Stimulated activated naive B cell treated with anti-CD40 and anti-IgM and Interleukin-4, amounts not matched to agents 10 μg/mL and 1 μg/mL and 100 μg/mL, for 72 hours (primary cell): ENCODE results near the gene SNRPA.

ENCODE experiments used
- ATAC-seq, 2 donors: fragments of 150-1000 bp; cut with Tn5 transposase; replicated peaks; 2 replicates each; pipeline ENCODE4 v1.10.0; 2021; ENCODE audit warnings: moderate library complexity in 1 of 2
- DNase-seq: peaks from one replicate; pipeline ENCODE4 v3.0.0; 2021
- H3K27ac Mint-ChIP-seq: one replicate; pipeline ENCODE4 v1.8.0; 2022; ENCODE audit warnings: mild to moderate bottlenecking, mixed read lengths
- H3K27me3 Mint-ChIP-seq, 2 donors: one replicate each; pipeline ENCODE4 v1.8.0; 2022; ENCODE audit warnings: mixed read lengths in 2 of 2
- H3K36me3 Mint-ChIP-seq, 2 donors: one replicate each; pipeline ENCODE4 v1.8.0; 2022; ENCODE audit warnings: mixed read lengths in 2 of 2, mild to moderate bottlenecking in 1 of 2
- H3K4me1 Mint-ChIP-seq, 2 donors: one replicate each; pipeline ENCODE4 v1.8.0; 2022; ENCODE audit warnings: mixed read lengths in 2 of 2, mild to moderate bottlenecking in 1 of 2
- H3K4me3 Mint-ChIP-seq, 2 donors: one replicate each; pipeline ENCODE4 v1.8.0; 2022; ENCODE audit warnings: mild to moderate bottlenecking in 2 of 2, mixed read lengths in 2 of 2, moderate library complexity in 1 of 2
- H3K9me3 Mint-ChIP-seq, 2 donors: one replicate each; pipeline ENCODE4 v1.8.0; 2022; ENCODE audit warnings: mixed read lengths in 2 of 2, mild to moderate bottlenecking in 1 of 2

SNRPA gene

DNA sequence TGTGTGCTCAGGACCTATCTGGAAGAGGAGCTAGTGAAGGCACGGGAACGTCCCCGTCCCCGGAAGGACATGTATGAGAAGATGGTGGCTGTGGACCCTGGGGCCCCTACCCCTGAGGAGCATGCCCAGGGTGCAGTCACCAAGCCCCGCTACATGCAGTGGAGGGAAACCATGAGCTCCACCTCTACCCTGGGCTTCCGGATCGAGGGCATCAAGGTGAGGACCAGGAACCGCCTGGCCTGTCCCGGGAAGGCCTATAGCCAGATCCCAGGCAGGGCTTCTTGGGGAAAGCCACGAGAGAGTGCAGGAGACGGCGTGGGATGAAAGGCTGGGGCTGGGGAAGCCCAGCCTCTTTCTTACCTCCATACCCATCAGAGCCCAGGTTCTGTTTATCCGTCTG lies 17.9 kb upstream of the SNRPA start:
- H3K27ac Mint-ChIP-seq = peak overlapping the region; percentile 33
- no peaks in the 10 kb centered on the region for H3K27me3 Mint-ChIP-seq
- no peaks in the 10 kb centered on the region for H3K9me3 Mint-ChIP-seq
- ATAC-seq (no peak), DNase-seq (no peak)
- H3K4me1 Mint-ChIP-seq = no peaks in the 10 kb centered on the region
- peaks cover 37 to 54% of the 10 kb centered on the region in 2 donors for H3K36me3 Mint-ChIP-seq
- H3K4me3 Mint-ChIP-seq = no peak overlapping the region

DNA sequence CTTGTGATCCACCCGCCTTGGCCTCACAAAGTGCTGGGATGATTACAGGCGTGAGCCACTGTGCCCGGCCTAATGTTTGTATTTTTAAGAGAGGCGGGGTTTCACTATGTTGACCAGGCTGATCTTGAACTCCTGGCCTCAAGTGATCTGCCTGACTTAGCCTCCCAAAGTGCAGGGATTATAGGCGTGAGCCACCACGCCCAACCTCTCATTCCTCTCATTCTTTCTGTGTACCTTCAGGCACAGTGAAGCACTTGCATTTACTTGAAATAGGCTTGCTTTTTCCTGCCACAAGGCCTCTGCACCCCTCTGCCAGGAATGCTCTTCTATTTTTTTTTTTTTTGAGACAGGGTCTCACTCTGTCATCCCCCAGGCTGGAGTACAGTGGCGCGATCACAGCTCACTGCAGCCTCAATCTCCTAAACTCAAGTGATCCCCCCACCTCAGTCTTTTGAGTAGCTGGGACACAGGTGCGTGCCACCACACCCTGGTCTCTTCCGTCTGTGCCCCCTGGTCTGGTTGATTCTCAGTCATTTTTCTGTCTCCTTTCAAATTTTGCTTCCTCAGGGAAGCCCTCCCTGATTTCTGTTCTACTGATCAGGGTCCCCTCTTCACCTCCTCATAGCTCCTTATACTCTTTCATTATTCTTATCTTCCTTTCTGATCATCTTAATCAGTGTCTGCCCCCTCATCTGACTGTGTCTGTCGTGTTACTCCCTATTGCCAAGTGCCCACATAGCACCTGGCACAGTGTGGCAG lies 15.8 kb upstream of the SNRPA start:
- Mint-ChIP-seq H3K9me3 (no peaks in the 10 kb centered on the region), H3K36me3 (peaks cover 48 to 64% of the 10 kb centered on the region in 2 donors), H3K27me3 (no peaks in the 10 kb centered on the region), H3K4me3 (no peak overlapping the region), H3K4me1 (peaks cover 3 to 5% of the 10 kb centered on the region in 2 donors), H3K27ac (no peak overlapping the region)
- DNase-seq = no peak
- no peak for ATAC-seq

- peaks cover 43 to 58% of the 10 kb centered on the region in 2 donors for H3K36me3 Mint-ChIP-seq
Measured at GRCh38 chr19:40736661-40737060, 14.3 kb upstream of the SNRPA start.

DNA sequence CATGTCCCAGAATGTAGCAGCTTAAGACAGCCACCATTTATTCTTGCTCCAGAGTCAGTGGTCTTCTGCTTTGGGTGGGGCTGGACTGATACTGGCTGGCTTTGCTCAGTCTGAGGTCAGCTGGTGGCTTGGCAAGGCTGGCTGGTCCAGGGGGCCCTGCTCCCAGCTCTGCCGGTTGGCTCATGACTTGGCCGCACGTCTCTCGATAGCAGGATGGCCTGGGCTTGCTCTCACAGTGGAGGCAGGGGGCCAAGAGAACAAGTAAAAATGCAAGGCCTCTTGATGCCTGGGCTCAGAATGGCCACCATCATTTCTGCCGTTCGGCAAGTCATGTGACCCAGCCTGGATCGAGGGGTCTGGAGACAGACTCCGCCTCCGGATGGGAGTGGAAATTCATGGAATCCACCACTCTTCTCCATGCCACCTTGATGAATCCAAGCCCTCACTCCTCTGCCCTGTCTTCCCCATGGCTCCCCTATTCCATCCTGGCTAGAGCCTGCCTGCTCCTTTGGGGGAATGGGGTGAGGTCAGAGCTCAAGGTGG lies 13.8 kb upstream of the SNRPA start:
- ATAC-seq = no peak
- no peaks in the 10 kb centered on the region for H3K9me3 Mint-ChIP-seq
- peaks cover 43 to 61% of the 10 kb centered on the region in 2 donors for H3K36me3 Mint-ChIP-seq
- no peak overlapping the region for H3K4me3 Mint-ChIP-seq
- DNase-seq = no peak
- H3K27me3 Mint-ChIP-seq = no peaks in the 10 kb centered on the region
- H3K4me1 Mint-ChIP-seq = peaks cover 4 to 5% of the 10 kb centered on the region in 2 donors
- no peak overlapping the region for H3K27ac Mint-ChIP-seq

More at GRCh38 chr19:40736661-40737060, 14.3 kb upstream of the SNRPA start:
- H3K4me1 Mint-ChIP-seq = peaks cover 3 to 5% of the 10 kb centered on the region in 2 donors
- H3K9me3 Mint-ChIP-seq = no peaks in the 10 kb centered on the region
- no peaks in the 10 kb centered on the region for H3K27me3 Mint-ChIP-seq
- ATAC-seq (no peak), DNase-seq (no peak)
- H3K27ac Mint-ChIP-seq = no peak overlapping the region
- no peak overlapping the region for H3K4me3 Mint-ChIP-seq

GRCh38 chr19:40739030-40739839 lies 11.8 kb upstream of the SNRPA start:
- Mint-ChIP-seq H3K4me1 (peaks cover 4 to 5% of the 10 kb centered on the region in 2 donors), H3K4me3 (no peak overlapping the region), H3K36me3 (peaks cover 31 to 47% of the 10 kb centered on the region in 2 donors), H3K9me3 (no peaks in the 10 kb centered on the region), H3K27me3 (no peaks in the 10 kb centered on the region), H3K27ac (peak overlapping the region; percentile 27)
- DNase-seq (no peak), ATAC-seq (no peak)

GRCh38 chr19:40739871-40740703 lies 10.9 kb upstream of the SNRPA start:
- ATAC-seq = no peak
- DNase-seq = no peak
- Mint-ChIP-seq H3K27ac (peak overlapping the region; percentile 42), H3K27me3 (no peaks in the 10 kb centered on the region), H3K4me1 (peaks cover 4 to 5% of the 10 kb centered on the region in 2 donors), H3K4me3 (no peak overlapping the region), H3K36me3 (peaks cover 28 to 43% of the 10 kb centered on the region in 2 donors), H3K9me3 (no peaks in the 10 kb centered on the region)

GRCh38 chr19:40740747-40741146 lies 10.3 kb upstream of the SNRPA start:
- H3K27ac Mint-ChIP-seq = peak overlapping the region; percentile 42
- ATAC-seq = no peak
- H3K9me3 Mint-ChIP-seq = no peaks in the 10 kb centered on the region
- H3K4me3 Mint-ChIP-seq = no peak overlapping the region
- H3K4me1 Mint-ChIP-seq = peaks cover 4 to 5% of the 10 kb centered on the region in 2 donors
- DNase-seq = no peak
- peaks cover 23 to 37% of the 10 kb centered on the region in 2 donors for H3K36me3 Mint-ChIP-seq
- H3K27me3 Mint-ChIP-seq = no peaks in the 10 kb centered on the region

GRCh38 chr19:40741527-40742390 lies 9.2 kb upstream of the SNRPA start:
- peak in 1 of 2 donors; percentile 12 for ATAC-seq
- H3K4me1 Mint-ChIP-seq = peaks cover 4 to 5% of the 10 kb centered on the region in 2 donors
- no peaks in the 10 kb centered on the region for H3K27me3 Mint-ChIP-seq
- DNase-seq = no peak
- no peak overlapping the region for H3K4me3 Mint-ChIP-seq
- no peaks in the 10 kb centered on the region for H3K9me3 Mint-ChIP-seq
- peak overlapping the region; percentile 70 for H3K27ac Mint-ChIP-seq
- H3K36me3 Mint-ChIP-seq = peaks cover 19 to 33% of the 10 kb centered on the region in 2 donors

DNA sequence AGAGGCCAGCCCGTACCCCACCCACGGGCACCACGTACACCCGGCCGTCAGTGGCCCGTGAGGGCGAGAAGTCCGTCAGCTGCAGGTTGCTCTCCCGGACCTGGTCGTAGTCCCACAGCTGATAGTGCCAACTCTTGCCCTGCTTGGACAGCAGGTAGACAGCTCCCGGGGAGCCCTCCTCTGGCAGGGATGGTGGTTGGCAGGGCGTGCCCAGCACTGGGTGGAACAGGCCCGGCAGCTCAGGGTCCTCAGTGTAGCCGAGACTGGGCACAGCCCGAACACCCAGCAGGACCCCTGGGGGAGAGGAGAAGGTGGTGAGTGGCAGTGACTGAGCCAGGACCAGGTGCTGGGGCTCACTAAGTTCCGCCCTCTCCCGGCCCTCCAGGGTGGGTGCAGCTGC lies 8.5 kb upstream of the SNRPA start:
- H3K4me3 Mint-ChIP-seq = no peak overlapping the region
- H3K4me1 Mint-ChIP-seq = peaks cover 4 to 5% of the 10 kb centered on the region in 2 donors
- no peak for DNase-seq
- no peak for ATAC-seq
- no peak overlapping the region for H3K27ac Mint-ChIP-seq
- H3K9me3 Mint-ChIP-seq = no peaks in the 10 kb centered on the region
- H3K27me3 Mint-ChIP-seq = no peaks in the 10 kb centered on the region
- peaks cover 18 to 28% of the 10 kb centered on the region in 2 donors for H3K36me3 Mint-ChIP-seq

DNA sequence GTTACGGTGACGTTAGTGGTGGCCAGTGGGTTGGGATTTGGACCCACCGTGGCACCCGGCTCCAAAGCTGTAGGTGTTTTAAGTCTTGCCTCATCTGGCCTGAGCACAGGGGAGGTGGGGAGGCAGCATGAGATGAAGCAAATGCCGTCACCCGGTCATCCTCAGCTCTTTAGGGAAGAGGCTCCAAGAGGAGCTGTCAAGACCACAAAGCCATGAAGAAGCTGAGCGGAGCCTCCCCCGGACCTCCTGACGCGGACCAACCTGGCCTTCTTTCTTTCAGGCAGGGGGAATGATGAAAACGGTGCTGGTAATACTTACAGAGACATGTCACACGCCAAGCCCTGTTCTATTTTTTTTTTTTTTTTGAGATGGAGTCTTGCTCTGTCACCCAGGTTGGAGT lies 8.1 kb upstream of the SNRPA start:
- Mint-ChIP-seq H3K27me3 (no peaks in the 10 kb centered on the region), H3K36me3 (peaks cover 15 to 25% of the 10 kb centered on the region in 2 donors), H3K27ac (no peak overlapping the region), H3K4me3 (no peak overlapping the region), H3K9me3 (no peaks in the 10 kb centered on the region), H3K4me1 (peaks cover 4 to 5% of the 10 kb centered on the region in 2 donors)
- no peak for DNase-seq
- ATAC-seq = no peak

DNA sequence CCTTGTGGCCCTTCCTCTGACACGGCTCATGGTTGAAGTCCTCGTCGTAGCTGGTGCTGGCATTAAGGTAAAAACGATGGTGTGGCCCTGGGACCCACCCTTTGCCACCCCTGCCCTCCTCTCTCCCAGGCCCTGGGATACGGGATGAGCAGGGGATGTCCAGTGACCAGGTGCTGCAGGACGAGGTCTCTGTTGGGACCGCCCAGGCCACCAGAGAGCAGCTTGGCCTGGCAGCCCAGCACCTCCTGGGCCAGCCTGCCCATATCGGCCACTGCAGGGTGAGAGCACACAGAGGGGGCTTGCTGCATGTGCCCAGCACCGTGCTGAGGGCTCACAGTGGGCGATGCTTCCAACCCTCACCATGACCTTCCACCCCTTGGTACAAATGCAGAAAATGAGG lies 7.1 kb upstream of the SNRPA start:
- Mint-ChIP-seq H3K4me1 (peaks cover 9 to 12% of the 10 kb centered on the region in 2 donors), H3K36me3 (peaks cover 18 to 28% of the 10 kb centered on the region in 2 donors), H3K9me3 (no peaks in the 10 kb centered on the region), H3K27me3 (no peaks in the 10 kb centered on the region), H3K27ac (no peak overlapping the region), H3K4me3 (no peak overlapping the region)
- ATAC-seq = no peak
- DNase-seq = no peak

GRCh38 chr19:40744554-40745401 lies 6.2 kb upstream of the SNRPA start:
- Mint-ChIP-seq H3K27ac (peak overlapping the region; percentile 34), H3K9me3 (peaks cover 0 to 2% of the 10 kb centered on the region in 2 donors)
- DNase-seq = no peak

More at GRCh38 chr19:40744554-40745401, 6.2 kb upstream of the SNRPA start:
- peaks cover 11 to 15% of the 10 kb centered on the region in 2 donors for H3K4me1 Mint-ChIP-seq
- peaks cover 13 to 23% of the 10 kb centered on the region in 2 donors for H3K36me3 Mint-ChIP-seq
- no peak for ATAC-seq
- H3K4me3 Mint-ChIP-seq = no peak overlapping the region
- H3K27me3 Mint-ChIP-seq = no peaks in the 10 kb centered on the region
